ENCODE results near the gene FSTL1.

GRCh38 chr3:120440001-120440703 is 10.6 kb downstream of the FSTL1 start:
- TF ChIP-seq CTCF (IDR thresholded peaks at IDR 0.05) (no peak), EP300 (IDR thresholded peaks at IDR 0.05) (no peak), POLR2A (IDR thresholded peaks at IDR 0.05; ENCODE audit: low read depth) (no peak)
